ENCODE measurements around the gene TMEM231. TPM values are rescaled to one million over a fixed set of nuclear protein-coding genes. Genes with fewer than 3 reads are reported as not detected.

Gene TMEM231
- total and polyA plus RNA-seq, 9 of the 15 experiments (the other 6 are each of a cell fraction or from before 2014, with no cell fraction given): 1.6 to 27.6 (median 9.1) TPM

- TF ChIP-seq SFPQ (IDR thresholded peaks at IDR 0.05; ENCODE audit: low read depth, low read length) (no peak), ATF2 (CRISPR knock-in tag; IDR thresholded peaks at IDR 0.05) (no peak), CAMTA2 (CRISPR knock-in tag; conservative IDR thresholded peaks at IDR 0.05) (no peak), EP400 (IDR thresholded peaks at IDR 0.05) (no peak)
Measured at GRCh38 chr16:75588716-75589115, 32.7 kb upstream of the TMEM231 start (continued).

GRCh38 chr16:75584108-75584507 lies 28.1 kb upstream of the TMEM231 start:
- POLR2A ChIA-PET: interaction anchor here (0.6 to 1.0 kb wide), 2 partner anchors 11 to 140 kb away, joined by 3 to 4 read pairs; no protein-coding TSS in a partner anchor
- CTCF ChIA-PET (ENCODE audit: low intra/inter-chr PET ratio): no interaction called here

More at GRCh38 chr16:75584108-75584507, 28.1 kb upstream of the TMEM231 start:
- Histone ChIP-seq H3K9me1 (ENCODE audit: control insufficient read depth, insufficient read depth, low read length) (no peaks in the 10 kb centered on the region), H3K4me1 (replicated peaks in 1 of 2; ENCODE audit: control insufficient read depth in 2 of 2, insufficient read depth in 2 of 2, low read length in 2 of 2) (no peaks in the 10 kb centered on the region; a peak in 1 of 5 replicates), H3K4me2 (ENCODE audit: insufficient read depth, low read length) (no peak overlapping the region), H3K79me2 (ENCODE audit: control insufficient read depth, insufficient read depth, low read length) (no peaks in the 10 kb centered on the region), H3K9me3 (replicated peaks; ENCODE audit: control insufficient read depth, insufficient read depth, low read depth, low read length) (no peaks in the 10 kb centered on the region), H3K9ac (ENCODE audit: insufficient read depth in 1 of 2, low read depth in 2 of 2, low read length in 2 of 2) (no peak overlapping the region), H3K36me3 (ENCODE audit: control insufficient read depth, insufficient read depth, low read length) (peaks cover 4% of the 10 kb centered on the region; the same call in 1 of the 3 replicates), H3K27ac (ENCODE audit: extremely low read depth, low read depth, low read length) (no peak overlapping the region), H2AFZ (ENCODE audit: low read depth, low read length) (no peak overlapping the region), H4K20me1 (replicated peaks; ENCODE audit: control insufficient read depth, insufficient read depth, low read length) (0 out of 2 replicates have a peak, but pooled peaks cover 2% of the 10 kb centered on the region), H3K4me3 (no peak overlapping the region), H3K27me3 (ENCODE audit: control insufficient read depth in 2 of 2, insufficient read depth in 2 of 2, low read length in 2 of 2) (no peaks in the 10 kb centered on the region)
- in situ Hi-C loops (cut with MboI): no loop called here
- no TSS peak for BruUV-seq (replicated peaks)
- intact Hi-C loops (cut with micrococcal nuclease): no loop called here
- WGBS (ENCODE audit: insufficient coverage, low coverage, missing lambda C conversion rate): 42% methylated on average over 3 of the region's 3 CpGs
- TF ChIP-seq CHD4 (IDR thresholded peaks at IDR 0.05; ENCODE audit: insufficient read depth, insufficient replicate concordance, low read depth, low read length, poor library complexity, severe bottlenecking) (no peak), CAMTA2 (CRISPR knock-in tag; conservative IDR thresholded peaks at IDR 0.05) (no peak), KHSRP (IDR thresholded peaks at IDR 0.05) (no peak), ZNF253 (CRISPR knock-in tag; conservative IDR thresholded peaks at IDR 0.05) (no peak), ZNF655 (CRISPR knock-in tag; IDR thresholded peaks at IDR 0.05) (no peak), SMAD4 (CRISPR knock-in tag; conservative IDR thresholded peaks at IDR 0.05) (no peak), ARID2 (IDR thresholded peaks at IDR 0.05) (no peak)
- no peak for FAIRE-seq
- DNase-seq (ENCODE audit: extremely low read depth in 1 of 4, low spot score in 3 of 4): no peak
- ATAC-seq: no peak
